HG03175 (cell line): Measurements from ENCODE around the gene SMS.
A peak's percentile ranks its signal among the peaks of the same experiment; 100 is the strongest.
"Not testable (repeated sequence)": the region's sequence is repeated elsewhere in the genome, so short reads cannot be mapped to it uniquely, and the experiment has no call there.

Experiments
- ATAC-seq: cut with Tn5 transposase; IDR thresholded peaks from one replicate; pipeline ENCODE4 v1.9.1; 2021; ENCODE audit warnings: mild to moderate bottlenecking, moderate library complexity; ENCODE audit not compliant: unreplicated experiment

SMS gene

GRCh38 chrX:21949689-21950088 lies 9.2 kb downstream of the SMS start:
- no peak for ATAC-seq

GRCh38 chrX:21950557-21950956 lies 10.0 kb downstream of the SMS start:
- not testable (repeated sequence) for ATAC-seq

- no peak for ATAC-seq
Measured at GRCh38 chrX:21952624-21953023, 12.1 kb downstream of the SMS start.

GRCh38 chrX:21953195-21953830 lies 12.8 kb downstream of the SMS start:
- not testable (repeated sequence) for ATAC-seq

GRCh38 chrX:21955403-21956189 lies 15.1 kb downstream of the SMS start:
- no peak for ATAC-seq

- no peak for ATAC-seq
Measured at GRCh38 chrX:21956783-21957182, 16.3 kb downstream of the SMS start.

GRCh38 chrX:21958187-21958586 lies 17.7 kb downstream of the SMS start:
- no peak for ATAC-seq

- no peak for ATAC-seq
Measured at GRCh38 chrX:21958916-21959315, 18.4 kb downstream of the SMS start.

GRCh38 chrX:21959362-21960051 lies 19.0 kb downstream of the SMS start:
- ATAC-seq: no peak

GRCh38 chrX:21960569-21961541 lies 20.3 kb downstream of the SMS start:
- no peak for ATAC-seq

GRCh38 chrX:21962361-21962760 lies 21.9 kb downstream of the SMS start:
- ATAC-seq: no peak

GRCh38 chrX:21963269-21963668 lies 22.8 kb downstream of the SMS start:
- ATAC-seq: no peak

- ATAC-seq: no peak
Measured at GRCh38 chrX:21963731-21964405, 23.4 kb downstream of the SMS start.

- ATAC-seq: no peak
Measured at GRCh38 chrX:21966866-21967265, 26.4 kb downstream of the SMS start.

- no peak for ATAC-seq
Measured at GRCh38 chrX:21968333-21968732, 27.8 kb downstream of the SMS start.

- ATAC-seq: no peak
Measured at GRCh38 chrX:21970326-21970725, 29.8 kb downstream of the SMS start.

- ATAC-seq: no peak
Measured at GRCh38 chrX:21972046-21972445, 31.5 kb downstream of the SMS start.

GRCh38 chrX:21972721-21973120 lies 32.2 kb downstream of the SMS start:
- ATAC-seq: no peak

GRCh38 chrX:21973321-21974010 lies 33.0 kb downstream of the SMS start:
- no peak for ATAC-seq

- ATAC-seq: peak; percentile 78
Measured at GRCh38 chrX:21974011-21974385, 33.5 kb downstream of the SMS start.
